Esophagus muscularis mucosa (tissue), 4 donors: ENCODE results near the gene POLRMT. TPM values are rescaled to one million over a fixed set of nuclear protein-coding genes. Genes with fewer than 3 reads are reported as not detected.

ENCODE experiments used
- DNase-seq: peaks from one replicate; pipeline ENCODE4 v3.0.0-alpha.2; 2017; ENCODE audit errors: extremely low spot score
- H3K27ac ChIP-seq, 4 donors: fragments of 200-600 bp; sonication (generic); replicated peaks in 1 of 4; 1 replicate in 3 of 4; 2 replicates in 1 of 4; pipeline ENCODE4 v1.5.1; 2016 to 2019; ENCODE audit warnings: mild to moderate bottlenecking in 1 of 4
- H3K27me3 ChIP-seq, 4 donors: fragments of 200-600 bp; sonication (generic); one replicate each; pipeline versions ENCODE4 v1.5.1 to v1.6.0; 2016 to 2019
- H3K36me3 ChIP-seq, 4 donors: fragments of 200-600 bp; sonication (generic); one replicate each; pipeline ENCODE4 v1.5.1; 2016 to 2019
- H3K4me1 ChIP-seq, 4 donors: fragments of 200-600 bp; sonication (generic); one replicate each; pipeline ENCODE4 v1.5.1; 2016 to 2019
- H3K4me3 ChIP-seq, 4 donors: fragments of 200-600 bp; sonication (generic); 1 replicate in 2 of 4; 2 replicates in 2 of 4; pipeline ENCODE4 v1.5.1; 2016 to 2019; ENCODE audit warnings: mild to moderate bottlenecking in 4 of 4, moderate library complexity in 1 of 4
- H3K9me3 ChIP-seq, 4 donors: fragments of 200-600 bp; sonication (generic); 1 replicate in 3 of 4; 2 replicates in 1 of 4; pipeline ENCODE4 v1.5.1; 2016 to 2019
- CTCF ChIP-seq, 3 experiments: fragments of 200-600 bp in 2 of 3; fragments of 450-650 bp in 1 of 3; sonication (generic) in 2 of 3; IDR thresholded peaks; one replicate each; pipeline ENCODE4 v1.5.1; 2017 to 2019; ENCODE audit warnings: antibody characterized with exemption in 3 of 3, mild to moderate bottlenecking in 2 of 3, moderate library complexity in 1 of 3
- EP300 ChIP-seq: sonication (generic); formaldehyde crosslinking; IDR thresholded peaks from one replicate; pipeline ENCODE4 v1.6.1; 2017; ENCODE audit warnings: antibody characterized with exemption
- POLR2A ChIP-seq: fragments of 450-650 bp; IDR thresholded peaks from one replicate; pipeline ENCODE4 v1.6.1; 2017; ENCODE audit warnings: antibody characterized with exemption, moderate library complexity, mild to moderate bottlenecking, low read depth
- POLR2AphosphoS5 ChIP-seq, 2 donors: sonication (generic); formaldehyde crosslinking; IDR thresholded peaks; one replicate each; pipeline ENCODE4 v1.6.1; 2017; ENCODE audit warnings: antibody characterized with exemption in 2 of 2
- WGBS: methylation state at CpG from one replicate; pipeline ENCODE4 v1.1.5; 2018; 5-methylcytosine and 5-hydroxymethylcytosine counted together
- intact Hi-C: fragments of 100-400 bp; cut with DNase I; formaldehyde crosslinking; loops from one replicate; pipeline ENCODE4 v1.15.1; 2023
- total RNA-seq, 4 donors: library from RNA; depleted of rRNA; stranded (reverse); fragments of >200 nt; gene quantifications; one replicate each; pipeline versions ENCODE4 v1.1.0 to v1.2.1, GENCODE V29; 2016

POLRMT gene
- total RNA-seq: 10 to 100 TPM; 20.8 to 40.7 (median 30.4) TPM

GRCh38 chr19:633068-633785 lies at the start of gene POLRMT:
Gene POLRMT (minus strand): TSS chr19:633537. CDS start chr19:633512, 25 bp downstream.
- Histone ChIP-seq H3K27ac (peak within 1 kb of the TSS; percentile 65 to 81 (median 78)), H3K9me3 (no peaks in the 10 kb centered on the region), H3K36me3 (peaks cover 9 to 35% (median 26%) of the 10 kb centered on the region in 4 donors), H3K27me3 (no peaks in the 10 kb centered on the region), H3K4me1 (peaks cover 20 to 54% (median 42%) of the 10 kb centered on the region in 4 donors), H3K4me3 (peak within 1 kb of the TSS; percentile 66 to 97 (median 91))
- peak; percentile 99 for DNase-seq
- WGBS: under 1% methylated on average over 60 of the region's 67 CpGs
- intact Hi-C loops: loop anchor here (5.0 kb wide), 1 partner anchor 56 kb away; no protein-coding TSS in a partner anchor
- TF ChIP-seq POLR2A (no peak), CTCF (IDR thresholded peaks at IDR 0.05) (peak in 1 of 3 experiments; percentile 14), POLR2AphosphoS5 (IDR thresholded peaks at IDR 0.05) (peak; percentile 80 to 89)

GRCh38 chr19:682678-683320 lies 49.5 kb upstream of the POLRMT start:
- no peaks in the 10 kb centered on the region for H3K9me3 ChIP-seq
- H3K36me3 ChIP-seq: peaks cover 0 to 8% (median 7%) of the 10 kb centered on the region in 4 donors
- no peak overlapping the region for H3K27ac ChIP-seq
- intact Hi-C loops: no loop called here
- peaks cover 16 to 34% (median 32%) of the 10 kb centered on the region in 4 donors for H3K4me1 ChIP-seq
- WGBS: 87% methylated on average over 7 of the region's 25 CpGs
- TF ChIP-seq POLR2AphosphoS5 (IDR thresholded peaks at IDR 0.05) (peak in 1 of 2 donors; percentile 42), EP300 (no peak)
- no peaks in the 10 kb centered on the region for H3K27me3 ChIP-seq
- DNase-seq: no peak
- no peak overlapping the region for H3K4me3 ChIP-seq

GRCh38 chr19:681029-682019 lies 48.0 kb upstream of the POLRMT start:
- Histone ChIP-seq H3K4me1 (peaks cover 23 to 49% (median 47%) of the 10 kb centered on the region in 4 donors), H3K36me3 (peaks cover 0 to 8% (median 7%) of the 10 kb centered on the region in 4 donors), H3K27me3 (peaks cover 0 to 13% (median 0%) of the 10 kb centered on the region in 4 donors), H3K9me3 (no peaks in the 10 kb centered on the region), H3K4me3 (peak overlapping the region; percentile 80 to 98 (median 82)), H3K27ac (peak overlapping the region; percentile 95 to 99 (median 96))
- no peak for TF ChIP-seq EP300
- no peak for TF ChIP-seq CTCF (IDR thresholded peaks at IDR 0.05)
- no peak for TF ChIP-seq POLR2AphosphoS5 (IDR thresholded peaks at IDR 0.05)
- intact Hi-C loops: no loop called here
- 71% methylated on average over 31 of the region's 54 CpGs for WGBS
- DNase-seq: no peak

- intact Hi-C loops: no loop called here
Observed at GRCh38 chr19:680287-681028, 47.1 kb upstream of the POLRMT start.

More at GRCh38 chr19:680287-681028, 47.1 kb upstream of the POLRMT start:
- DNase-seq: peak; percentile 100
- no peaks in the 10 kb centered on the region for H3K9me3 ChIP-seq
- peaks cover 0 to 8% (median 7%) of the 10 kb centered on the region in 4 donors for H3K36me3 ChIP-seq
- H3K27me3 ChIP-seq: peaks cover 0 to 15% (median 0%) of the 10 kb centered on the region in 4 donors
- 0% methylated on average over 8 of the region's 70 CpGs for WGBS
- peak; percentile 46 to 61 (median 57) for TF ChIP-seq CTCF (IDR thresholded peaks at IDR 0.05)
- TF ChIP-seq POLR2A: peak; percentile 70
- TF ChIP-seq POLR2AphosphoS5 (IDR thresholded peaks at IDR 0.05): peak; percentile 90 to 91
- no peak for TF ChIP-seq EP300
- H3K4me3 ChIP-seq: peak overlapping the region; percentile 80 to 98 (median 82)
- H3K4me1 ChIP-seq: peaks cover 26 to 57% (median 55%) of the 10 kb centered on the region in 4 donors
- H3K27ac ChIP-seq: peak overlapping the region; percentile 95 to 99 (median 96)
